ENCODE results near the gene SLCO2B1.

SLCO2B1 gene

DNA sequence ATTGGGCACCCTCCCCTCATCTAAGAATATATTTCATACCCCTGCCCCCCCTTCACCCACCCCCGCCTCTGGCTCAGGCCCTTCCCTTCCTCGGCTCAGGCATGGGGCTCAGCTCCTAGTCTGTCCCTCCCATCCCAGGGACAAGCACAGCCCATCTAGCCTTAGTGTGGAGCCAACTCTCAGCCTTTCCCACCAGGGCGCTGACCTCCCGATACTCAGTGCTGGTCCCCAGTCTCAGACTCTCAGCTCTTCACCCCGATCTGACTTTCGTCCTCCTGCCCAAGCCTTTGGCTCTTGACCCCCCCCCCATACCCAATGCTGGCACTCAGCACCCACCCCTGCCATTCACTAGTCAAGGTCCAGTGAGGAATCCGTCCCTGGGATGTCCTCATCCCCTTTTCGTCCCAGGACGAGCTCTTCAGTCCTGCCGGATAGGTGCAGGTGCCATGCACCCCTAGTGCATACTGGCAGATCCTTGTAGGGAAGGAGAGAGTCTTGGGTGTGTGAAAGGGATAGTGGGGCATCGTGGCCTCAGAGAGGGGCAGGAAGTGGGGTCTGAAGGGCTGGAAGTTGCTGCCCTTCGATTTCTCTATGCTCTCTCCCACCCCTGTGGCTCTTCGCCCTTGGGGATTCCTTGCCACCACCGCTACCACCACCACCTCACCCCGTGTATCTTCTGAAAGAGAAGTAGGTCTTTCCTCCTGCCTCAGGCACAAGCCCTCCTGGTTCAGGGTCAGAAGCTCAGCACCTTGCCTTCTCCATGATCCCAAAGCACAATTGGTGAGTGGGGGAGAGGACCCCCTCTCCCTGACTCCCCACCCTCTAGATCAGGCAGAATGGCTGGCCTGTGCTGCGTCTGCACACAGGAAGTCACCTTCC lies 92.1 kb downstream of the SLCO2B1 start (continued):
- TF ChIP-seq GLIS3 (CRISPR knock-in tag; IDR thresholded peaks at IDR 0.05): no peak
- no peak for TF ChIP-seq ZNF8 (CRISPR knock-in tag; IDR thresholded peaks at IDR 0.05)
- TF ChIP-seq TCF4 (CRISPR knock-in tag; IDR thresholded peaks at IDR 0.05; ENCODE audit: borderline replicate concordance): no peak

DNA sequence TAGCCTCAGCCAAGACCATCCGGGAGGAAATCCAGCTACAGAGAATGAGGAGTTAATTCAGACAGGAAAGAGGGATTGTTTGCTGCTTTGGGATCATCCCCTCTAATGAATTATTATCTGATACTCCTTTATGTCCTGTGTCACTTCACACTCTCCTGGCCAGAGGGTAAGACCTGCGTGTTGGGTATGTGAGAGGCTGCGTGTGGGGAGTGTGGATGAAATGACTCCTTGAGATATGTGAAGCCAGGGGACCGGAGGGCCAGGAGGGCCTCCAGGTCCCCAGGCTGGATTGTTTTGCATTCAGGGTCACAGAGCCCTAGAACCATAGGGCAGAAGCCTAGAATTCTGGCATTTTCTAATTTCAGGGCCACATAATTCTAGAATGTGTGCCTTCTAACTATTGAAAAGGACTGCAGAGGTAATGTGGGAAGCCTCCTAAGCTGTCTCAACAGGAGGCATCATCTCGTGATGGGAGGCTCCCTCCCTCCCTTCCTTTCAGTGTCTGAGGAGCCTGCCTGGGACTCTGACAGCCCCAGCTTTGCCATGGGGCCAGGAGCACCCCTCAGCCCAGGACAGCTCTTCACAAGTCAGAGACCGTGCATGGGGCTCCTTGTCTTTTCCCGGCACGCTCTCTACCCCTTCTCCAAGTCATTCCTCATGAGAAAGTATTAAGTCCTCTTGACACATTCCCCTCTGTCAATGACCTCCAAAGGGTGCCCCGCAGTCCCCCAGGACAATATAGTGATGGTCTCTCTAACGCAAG lies 93.3 kb downstream of the SLCO2B1 start:
- TF ChIP-seq BACH2 (CRISPR knock-in tag; IDR thresholded peaks at IDR 0.05; ENCODE audit: borderline replicate concordance) (no peak), ZNF70 (CRISPR knock-in tag; IDR thresholded peaks at IDR 0.05) (no peak), ZFP30 (CRISPR knock-in tag; IDR thresholded peaks at IDR 0.05) (no peak), ZNF8 (CRISPR knock-in tag; IDR thresholded peaks at IDR 0.05) (no peak), ZFP3 (CRISPR knock-in tag; IDR thresholded peaks at IDR 0.05) (no peak), CSDC2 (CRISPR knock-in tag; IDR thresholded peaks at IDR 0.05) (no peak), GLIS3 (CRISPR knock-in tag; IDR thresholded peaks at IDR 0.05) (no peak)
- ATAC-seq: no peak

DNA sequence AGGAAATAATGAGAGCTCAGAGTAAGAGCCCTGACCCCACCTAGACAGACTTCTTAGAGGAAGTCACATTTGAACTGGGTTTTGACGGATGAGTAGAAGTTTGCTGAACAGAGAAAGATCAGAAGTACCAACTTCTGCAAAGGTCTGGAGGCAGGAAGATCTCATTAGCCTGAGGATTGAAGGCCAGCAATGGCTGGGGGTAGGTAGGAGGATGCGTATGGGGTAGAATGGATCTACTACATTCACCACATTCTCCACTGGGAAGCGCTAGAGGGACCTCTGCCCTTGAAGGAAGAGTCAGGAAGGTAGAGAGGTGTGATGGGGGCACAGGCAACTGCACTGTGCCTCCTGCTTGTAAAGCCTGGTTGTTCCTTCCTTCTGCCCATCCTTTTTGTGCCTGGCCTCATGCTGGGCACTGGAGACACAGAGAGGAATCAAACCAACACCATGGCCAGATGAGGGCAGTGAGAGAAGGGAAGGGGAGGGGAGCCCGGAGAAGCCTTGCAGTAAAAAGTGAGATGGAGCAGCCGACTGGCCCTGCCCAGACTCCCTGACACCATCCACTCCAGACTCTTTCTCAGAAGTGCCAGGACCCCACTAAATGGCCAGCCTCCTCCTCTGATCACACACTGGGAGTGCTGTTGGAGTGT lies 94.6 kb downstream of the SLCO2B1 start:
- TF ChIP-seq, protein P1, sequence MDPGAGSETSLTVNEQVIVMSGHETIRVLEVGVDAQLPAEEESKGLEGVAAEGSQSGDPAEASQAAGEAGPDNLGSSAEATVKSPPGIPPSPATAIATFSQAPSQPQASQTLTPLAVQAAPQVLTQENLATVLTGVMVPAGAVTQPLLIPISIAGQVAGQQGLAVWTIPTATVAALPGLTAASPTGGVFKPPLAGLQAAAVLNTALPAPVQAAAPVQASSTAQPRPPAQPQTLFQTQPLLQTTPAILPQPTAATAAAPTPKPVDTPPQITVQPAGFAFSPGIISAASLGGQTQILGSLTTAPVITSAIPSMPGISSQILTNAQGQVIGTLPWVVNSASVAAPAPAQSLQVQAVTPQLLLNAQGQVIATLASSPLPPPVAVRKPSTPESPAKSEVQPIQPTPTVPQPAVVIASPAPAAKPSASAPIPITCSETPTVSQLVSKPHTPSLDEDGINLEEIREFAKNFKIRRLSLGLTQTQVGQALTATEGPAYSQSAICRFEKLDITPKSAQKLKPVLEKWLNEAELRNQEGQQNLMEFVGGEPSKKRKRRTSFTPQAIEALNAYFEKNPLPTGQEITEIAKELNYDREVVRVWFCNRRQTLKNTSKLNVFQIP (CRISPR knock-in tag; IDR thresholded peaks at IDR 0.05; ENCODE audit: borderline replicate concordance, low read depth): no peak
- TF ChIP-seq ZFP3 (CRISPR knock-in tag; IDR thresholded peaks at IDR 0.05): peak; percentile 93
- ATAC-seq: no peak

DNA sequence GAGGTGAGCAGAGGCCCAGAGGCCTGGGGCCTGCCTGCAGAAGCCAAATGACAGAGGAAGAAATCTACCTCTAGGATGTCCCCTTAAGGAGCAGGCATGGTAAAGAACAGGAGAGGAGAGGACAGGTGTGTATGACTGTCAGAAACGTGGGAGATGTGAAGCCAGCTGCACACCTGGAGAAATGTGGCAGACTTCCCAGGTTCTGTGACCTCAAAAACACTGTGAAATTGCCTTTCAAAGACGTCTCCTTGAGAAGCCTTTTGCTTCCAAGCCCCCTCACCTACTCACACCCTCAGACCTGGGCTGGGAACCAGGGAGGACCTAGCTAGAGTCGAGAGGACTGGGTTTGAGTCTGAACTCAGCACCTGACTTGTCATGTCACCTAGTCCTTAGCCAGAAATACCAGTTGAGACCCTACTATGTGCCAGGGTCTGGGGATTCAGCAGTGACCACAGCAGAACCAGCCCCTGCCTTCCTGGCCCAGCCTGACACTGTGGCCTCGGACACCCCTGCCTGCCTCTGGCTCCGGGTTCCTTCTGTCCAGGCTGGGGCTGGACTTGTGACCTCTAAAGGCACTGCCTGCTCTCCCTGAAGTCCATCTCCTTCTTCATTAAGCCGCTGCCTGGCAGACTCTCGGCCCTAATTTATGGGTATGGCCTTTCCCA lies 95.2 kb downstream of the SLCO2B1 start:
- ATAC-seq: no peak

DNA sequence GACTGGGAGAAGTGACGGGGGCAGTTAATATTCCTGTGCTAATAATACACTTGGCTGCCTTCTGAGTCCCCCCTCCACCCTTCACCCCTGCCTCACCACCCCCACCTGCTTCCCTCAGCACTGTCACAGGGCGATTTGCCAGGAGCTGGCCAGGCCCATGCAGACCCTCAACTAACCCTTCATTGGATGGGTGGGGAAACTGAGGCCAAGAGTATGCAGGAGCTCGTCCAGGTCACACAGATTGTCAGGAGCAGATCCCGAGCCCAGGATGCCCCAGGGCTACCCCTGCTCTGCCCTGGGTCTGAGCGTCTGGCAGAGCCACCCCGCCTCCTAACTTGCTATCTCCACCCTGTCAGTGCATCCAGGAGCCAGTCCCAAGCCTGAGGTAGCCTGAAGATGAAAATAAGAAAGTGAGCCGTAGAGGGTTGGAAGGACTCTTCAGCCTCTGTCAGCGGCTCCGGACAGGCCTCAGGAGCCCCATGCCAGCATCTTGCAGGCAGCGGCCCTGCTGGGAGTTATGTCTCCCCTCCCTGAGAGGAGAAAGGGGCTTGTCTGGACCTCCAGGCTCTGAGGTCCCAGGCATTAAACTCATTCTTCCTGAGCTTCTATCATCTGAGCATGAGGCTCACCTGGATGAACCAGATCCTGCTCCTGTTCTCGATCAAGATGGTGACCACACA lies 95.9 kb downstream of the SLCO2B1 start:
- no peak for ATAC-seq

More for the DNA sequence above, 95.2 kb downstream of the SLCO2B1 start:
- TF ChIP-seq ZFP30 (CRISPR knock-in tag; IDR thresholded peaks at IDR 0.05) (no peak), ZNF565 (CRISPR knock-in tag; conservative IDR thresholded peaks at IDR 0.05; ENCODE audit: low read depth) (no peak), OSR1 (CRISPR knock-in tag; IDR thresholded peaks at IDR 0.05) (no peak)

DNA sequence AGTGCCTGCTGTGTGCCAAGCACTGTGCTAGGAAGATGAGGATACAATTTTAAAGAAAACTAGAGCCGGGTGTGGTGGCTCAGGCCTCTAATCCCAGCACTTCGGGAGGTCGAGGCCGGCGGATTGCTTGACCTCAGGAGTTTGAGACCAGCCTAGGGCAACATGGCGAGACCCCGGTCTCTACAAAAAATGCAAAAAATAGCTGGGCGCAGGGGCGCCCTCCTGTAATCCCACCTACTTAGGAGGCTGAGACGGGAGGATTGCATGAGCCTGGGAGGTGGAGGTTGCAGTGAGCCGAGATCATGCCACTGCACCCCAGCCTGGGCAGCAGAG lies 98.0 kb downstream of the SLCO2B1 start:
- no peak for ATAC-seq
- TF ChIP-seq, protein P2, sequence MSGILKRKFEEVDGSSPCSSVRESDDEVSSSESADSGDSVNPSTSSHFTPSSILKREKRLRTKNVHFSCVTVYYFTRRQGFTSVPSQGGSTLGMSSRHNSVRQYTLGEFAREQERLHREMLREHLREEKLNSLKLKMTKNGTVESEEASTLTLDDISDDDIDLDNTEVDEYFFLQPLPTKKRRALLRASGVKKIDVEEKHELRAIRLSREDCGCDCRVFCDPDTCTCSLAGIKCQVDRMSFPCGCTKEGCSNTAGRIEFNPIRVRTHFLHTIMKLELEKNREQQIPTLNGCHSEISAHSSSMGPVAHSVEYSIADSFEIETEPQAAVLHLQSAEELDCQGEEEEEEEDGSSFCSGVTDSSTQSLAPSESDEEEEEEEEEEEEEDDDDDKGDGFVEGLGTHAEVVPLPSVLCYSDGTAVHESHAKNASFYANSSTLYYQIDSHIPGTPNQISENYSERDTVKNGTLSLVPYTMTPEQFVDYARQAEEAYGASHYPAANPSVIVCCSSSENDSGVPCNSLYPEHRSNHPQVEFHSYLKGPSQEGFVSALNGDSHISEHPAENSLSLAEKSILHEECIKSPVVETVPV (CRISPR knock-in tag; IDR thresholded peaks at IDR 0.05): no peak
- TF ChIP-seq ZFP3 (CRISPR knock-in tag; IDR thresholded peaks at IDR 0.05): no peak
- no peak for TF ChIP-seq BACH2 (CRISPR knock-in tag; IDR thresholded peaks at IDR 0.05; ENCODE audit: borderline replicate concordance)
- TF ChIP-seq, protein P3, sequence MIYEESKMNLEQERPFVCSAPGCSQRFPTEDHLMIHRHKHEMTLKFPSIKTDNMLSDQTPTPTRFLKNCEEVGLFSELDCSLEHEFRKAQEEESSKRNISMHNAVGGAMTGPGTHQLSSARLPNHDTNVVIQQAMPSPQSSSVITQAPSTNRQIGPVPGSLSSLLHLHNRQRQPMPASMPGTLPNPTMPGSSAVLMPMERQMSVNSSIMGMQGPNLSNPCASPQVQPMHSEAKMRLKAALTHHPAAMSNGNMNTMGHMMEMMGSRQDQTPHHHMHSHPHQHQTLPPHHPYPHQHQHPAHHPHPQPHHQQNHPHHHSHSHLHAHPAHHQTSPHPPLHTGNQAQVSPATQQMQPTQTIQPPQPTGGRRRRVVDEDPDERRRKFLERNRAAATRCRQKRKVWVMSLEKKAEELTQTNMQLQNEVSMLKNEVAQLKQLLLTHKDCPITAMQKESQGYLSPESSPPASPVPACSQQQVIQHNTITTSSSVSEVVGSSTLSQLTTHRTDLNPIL (CRISPR knock-in tag; IDR thresholded peaks at IDR 0.05; ENCODE audit: low read depth): no peak
- no peak for TF ChIP-seq GLIS3 (CRISPR knock-in tag; IDR thresholded peaks at IDR 0.05)
- TF ChIP-seq ZNF70 (CRISPR knock-in tag; IDR thresholded peaks at IDR 0.05): no peak
- no peak for TF ChIP-seq PPARA (CRISPR knock-in tag; IDR thresholded peaks at IDR 0.05; ENCODE audit: borderline replicate concordance)
- TF ChIP-seq, protein P1 (CRISPR knock-in tag; IDR thresholded peaks at IDR 0.05; ENCODE audit: borderline replicate concordance, low read depth): no peak
- TF ChIP-seq ZNF8 (CRISPR knock-in tag; IDR thresholded peaks at IDR 0.05): no peak
- TF ChIP-seq ARNTL (CRISPR knock-in tag; IDR thresholded peaks at IDR 0.05; ENCODE audit: borderline replicate concordance, low read depth): no peak
- no peak for TF ChIP-seq TCF4 (CRISPR knock-in tag; IDR thresholded peaks at IDR 0.05; ENCODE audit: borderline replicate concordance)
- no peak for TF ChIP-seq ZC3H10 (CRISPR knock-in tag; IDR thresholded peaks at IDR 0.05)
- TF ChIP-seq ISL1 (CRISPR knock-in tag; IDR thresholded peaks at IDR 0.05): no peak
- TF ChIP-seq SNAI2 (CRISPR knock-in tag; IDR thresholded peaks at IDR 0.05): no peak
- TF ChIP-seq CSDC2 (CRISPR knock-in tag; IDR thresholded peaks at IDR 0.05): no peak

More for the DNA sequence above, 95.9 kb downstream of the SLCO2B1 start:
- TF ChIP-seq ZFP3 (CRISPR knock-in tag; IDR thresholded peaks at IDR 0.05) (no peak), ISL1 (CRISPR knock-in tag; IDR thresholded peaks at IDR 0.05) (no peak), RARB (CRISPR knock-in tag; IDR thresholded peaks at IDR 0.05) (no peak), ZNF565 (CRISPR knock-in tag; conservative IDR thresholded peaks at IDR 0.05; ENCODE audit: low read depth) (no peak)
- TF ChIP-seq, protein P2 (CRISPR knock-in tag; IDR thresholded peaks at IDR 0.05): no peak

Measured in SK-N-SH treated with all-trans-retinoic acid at 6 μM for 48 hours (cell line).